GM23338 (cell line): ENCODE measurements around the gene IL22RA1. TPM values are rescaled to one million over a fixed set of nuclear protein-coding genes. Genes with fewer than 3 reads are reported as not detected.

ENCODE experiments used
- ATAC-seq: fragments of 200-7000 bp; cut with Tn5 transposase; 3 replicates; pipeline ENCODE4 v1.9.1; 2020
- DNase-seq: peaks from one replicate; pipeline ENCODE4 v3.0.0-alpha.2; 2015; ENCODE audit warnings: low spot score
- H2AFZ ChIP-seq: fragments of 200-600 bp; sonication (generic); 2 replicates; pipeline ENCODE4 v1.8.0; 2016; ENCODE audit warnings: antibody characterized with exemption, mild to moderate bottlenecking, moderate library complexity
- H3F3A ChIP-seq: fragments of 200-600 bp; sonication (generic); replicated peaks from 2 replicates; pipeline ENCODE4 v1.8.0; 2017; ENCODE audit warnings: antibody characterized with exemption, mixed run types, low read depth
- H3K27ac ChIP-seq: fragments of 200-600 bp; sonication (generic); 2 replicates; pipeline ENCODE4 v1.6.1; 2016; ENCODE audit warnings: low read depth
- H3K27me3 ChIP-seq: fragments of 200-600 bp; sonication (generic); 2 replicates; pipeline ENCODE4 v1.8.0; 2016; ENCODE audit warnings: mild to moderate bottlenecking, mixed run types, moderate library complexity; ENCODE audit not compliant: insufficient read depth
- H3K36me3 ChIP-seq: fragments of 200-600 bp; sonication (generic); 2 replicates; pipeline ENCODE4 v1.8.0; 2016; ENCODE audit warnings: mild to moderate bottlenecking; ENCODE audit not compliant: insufficient read depth
- H3K4me1 ChIP-seq: fragments of 200-600 bp; sonication (generic); 2 replicates; pipeline ENCODE4 v1.8.0; 2016; ENCODE audit warnings: mild to moderate bottlenecking, moderate library complexity; ENCODE audit not compliant: insufficient read depth
- H3K4me2 ChIP-seq: fragments of 200-600 bp; sonication (generic); 2 replicates; pipeline ENCODE4 v1.7.1; 2017; ENCODE audit warnings: mixed run types
- H3K4me3 ChIP-seq: fragments of 200-600 bp; sonication (generic); 2 replicates; pipeline ENCODE4 v1.6.1; 2016; ENCODE audit warnings: mixed run types
- H3K79me2 ChIP-seq: fragments of 200-600 bp; sonication (generic); replicated peaks from 2 replicates; pipeline ENCODE4 v1.8.0; 2017; ENCODE audit warnings: mild to moderate bottlenecking; ENCODE audit not compliant: insufficient read depth
- H3K9me2 ChIP-seq: fragments of 200-600 bp; sonication (generic); 2 replicates; pipeline ENCODE4 v1.8.0; 2017; ENCODE audit not compliant: insufficient read depth
- H4K20me1 ChIP-seq: fragments of 200-600 bp; sonication (generic); replicated peaks from 2 replicates; pipeline ENCODE4 v1.8.0; 2017; ENCODE audit warnings: mild to moderate bottlenecking; ENCODE audit not compliant: insufficient read depth
- H3K27ac Mint-ChIP-seq: 2 replicates; pipeline ENCODE4 v1.8.0; 2020; ENCODE audit warnings: inconsistent platforms, mild to moderate bottlenecking, moderate library complexity, mixed read lengths
- H3K27me3 Mint-ChIP-seq: 3 replicates; pipeline ENCODE4 v1.8.0; 2022; ENCODE audit warnings: low read depth, mild to moderate bottlenecking, moderate library complexity, mixed read lengths, inconsistent platforms; ENCODE audit not compliant: insufficient read depth, poor library complexity
- H3K36me3 Mint-ChIP-seq: 3 replicates; pipeline ENCODE4 v1.8.0; 2021; ENCODE audit warnings: low read depth, mild to moderate bottlenecking, inconsistent platforms, moderate library complexity, mixed read lengths
- H3K4me1 Mint-ChIP-seq: 3 replicates; pipeline ENCODE4 v1.8.0; 2020; ENCODE audit warnings: mild to moderate bottlenecking, inconsistent platforms, mixed read lengths
- H3K4me3 Mint-ChIP-seq: 3 replicates; pipeline ENCODE4 v1.8.0; 2021; ENCODE audit warnings: moderate library complexity, mild to moderate bottlenecking, inconsistent platforms, mixed read lengths
- H3K9me3 Mint-ChIP-seq: 3 replicates; pipeline ENCODE4 v1.8.0; 2020; ENCODE audit warnings: moderate library complexity, mild to moderate bottlenecking, inconsistent platforms, mixed read lengths
- CREB1 ChIP-seq: fragments of 250-450 bp; sonication (Bioruptor Pico); IDR thresholded peaks from 2 replicates; pipeline ENCODE4 v1.5.0; 2020; ENCODE audit warnings: low read depth, mild to moderate bottlenecking, moderate library complexity
- EZH2 ChIP-seq: fragments of 200-600 bp; sonication (generic); IDR thresholded peaks from one replicate; pipeline ENCODE4 v1.8.0; 2017; ENCODE audit warnings: antibody characterized with exemption, mild to moderate bottlenecking, low read depth; ENCODE audit not compliant: unreplicated experiment
- JUNB ChIP-seq: IDR thresholded peaks from one replicate; pipeline ENCODE4 v1.6.1; 2016; ENCODE audit warnings: antibody characterized with exemption; ENCODE audit not compliant: unreplicated experiment
- NANOG ChIP-seq: IDR thresholded peaks from 2 replicates; pipeline ENCODE4 v1.6.1; 2016; ENCODE audit warnings: antibody characterized with exemption, borderline replicate concordance
- POLR2AphosphoS5 ChIP-seq: IDR thresholded peaks from 2 replicates; pipeline ENCODE4 v1.6.1; 2016; ENCODE audit warnings: antibody characterized with exemption, low read depth
- STAT1 ChIP-seq: IDR thresholded peaks from one replicate; pipeline ENCODE4 v1.6.1; 2016; ENCODE audit warnings: antibody characterized with exemption; ENCODE audit not compliant: unreplicated experiment
- ZNF114 ChIP-seq: fragments of 250-450 bp; sonication (Bioruptor Pico); IDR thresholded peaks from 2 replicates; pipeline ENCODE4 v1.5.0; 2020; ENCODE audit warnings: mild to moderate bottlenecking, moderate library complexity
- ZNF331 ChIP-seq: fragments of 250-450 bp; sonication (Bioruptor Pico); IDR thresholded peaks from 2 replicates; pipeline ENCODE4 v1.5.0; 2020; ENCODE audit warnings: low read depth, mild to moderate bottlenecking, moderate library complexity
- polyA plus RNA-seq: library from polyadenylated mRNA; unstranded; fragments of >200 nt; fragmentation: Nextera tagmentation; extraction: Ambion mirVana; gene quantifications from 2 replicates; pipeline ENCODE4 v1.2.1, GENCODE V29; 2016
- total RNA-seq: library from RNA; depleted of rRNA; stranded (reverse); fragments of >200 nt; shearing (Covaris generic); gene quantifications from 2 replicates; pipeline ENCODE4 v1.2.3, GENCODE V29; 2014
- TF ChIP-seq, protein P1 (sequence below), 2 experiments: fragments of 200-600 bp in 1 of 2; sonication (generic) in 1 of 2; conservative IDR thresholded peaks; 2 replicates each; pipeline versions ENCODE4 v1.5.1 to v1.6.1; 2016 to 2017; ENCODE audit warnings: antibody characterized with exemption in 2 of 2, low read depth in 2 of 2, mild to moderate bottlenecking in 2 of 2, moderate library complexity in 1 of 2
- TF ChIP-seq, protein P2 (sequence below): fragments of 250-450 bp; sonication (Bioruptor Pico); IDR thresholded peaks from 2 replicates; pipeline ENCODE4 v1.5.0; 2020; ENCODE audit warnings: mild to moderate bottlenecking, moderate library complexity
- TF ChIP-seq, protein P3 (sequence below): IDR thresholded peaks from one replicate; pipeline ENCODE4 v1.6.1; 2018; ENCODE audit warnings: antibody characterized with exemption; ENCODE audit not compliant: unreplicated experiment

The IL22RA1 gene
- total and polyA plus RNA-seq, 2 experiments from 2014 or later: 0.11 to 0.28 TPM

DNA sequence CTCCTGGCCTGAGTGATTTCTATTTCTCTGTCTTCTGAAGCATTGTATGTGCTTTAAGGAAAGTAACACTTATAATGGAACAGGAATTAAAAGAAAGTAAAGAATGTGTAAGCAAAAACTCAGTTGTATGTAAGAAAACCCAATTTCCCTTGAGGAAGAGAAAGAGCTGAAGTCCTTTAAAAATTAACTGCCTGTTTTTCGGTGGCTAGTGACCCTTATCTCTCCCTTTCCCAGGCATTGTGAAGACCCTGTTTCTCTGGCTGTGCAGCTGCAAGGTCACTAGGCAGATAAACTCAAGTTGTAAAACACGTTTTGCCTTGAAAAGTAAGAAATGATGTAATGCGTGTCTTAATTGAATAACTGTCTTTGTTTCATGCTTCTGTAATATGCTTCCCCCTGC lies 39.5 kb downstream of the IL22RA1 start:
- H3K9me2 ChIP-seq: no peaks in the 10 kb centered on the region
- H3K9me3 Mint-ChIP-seq: no peaks in the 10 kb centered on the region
- ATAC-seq (no peak), DNase-seq (no peak)
- no peaks in the 10 kb centered on the region for H3K4me1 ChIP-seq
- no peak overlapping the region for H2AFZ ChIP-seq
- no peaks in the 10 kb centered on the region for H3K36me3 Mint-ChIP-seq
- H3K27me3 ChIP-seq: no peaks in the 10 kb centered on the region
- no peak overlapping the region for H3K4me2 ChIP-seq
- H3K4me3 Mint-ChIP-seq: no peak overlapping the region
- H3K27ac ChIP-seq: no peak overlapping the region
- no peak overlapping the region for H3K4me3 ChIP-seq
- H3F3A ChIP-seq: no peaks in the 10 kb centered on the region
- TF ChIP-seq ZNF331 (CRISPR knock-in tag): no peak
- TF ChIP-seq, protein P1, sequence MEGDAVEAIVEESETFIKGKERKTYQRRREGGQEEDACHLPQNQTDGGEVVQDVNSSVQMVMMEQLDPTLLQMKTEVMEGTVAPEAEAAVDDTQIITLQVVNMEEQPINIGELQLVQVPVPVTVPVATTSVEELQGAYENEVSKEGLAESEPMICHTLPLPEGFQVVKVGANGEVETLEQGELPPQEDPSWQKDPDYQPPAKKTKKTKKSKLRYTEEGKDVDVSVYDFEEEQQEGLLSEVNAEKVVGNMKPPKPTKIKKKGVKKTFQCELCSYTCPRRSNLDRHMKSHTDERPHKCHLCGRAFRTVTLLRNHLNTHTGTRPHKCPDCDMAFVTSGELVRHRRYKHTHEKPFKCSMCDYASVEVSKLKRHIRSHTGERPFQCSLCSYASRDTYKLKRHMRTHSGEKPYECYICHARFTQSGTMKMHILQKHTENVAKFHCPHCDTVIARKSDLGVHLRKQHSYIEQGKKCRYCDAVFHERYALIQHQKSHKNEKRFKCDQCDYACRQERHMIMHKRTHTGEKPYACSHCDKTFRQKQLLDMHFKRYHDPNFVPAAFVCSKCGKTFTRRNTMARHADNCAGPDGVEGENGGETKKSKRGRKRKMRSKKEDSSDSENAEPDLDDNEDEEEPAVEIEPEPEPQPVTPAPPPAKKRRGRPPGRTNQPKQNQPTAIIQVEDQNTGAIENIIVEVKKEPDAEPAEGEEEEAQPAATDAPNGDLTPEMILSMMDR (conservative IDR thresholded peaks at IDR 0.05; ENCODE audit: low read depth in 2 of 2): no peak
- TF ChIP-seq, protein P2, sequence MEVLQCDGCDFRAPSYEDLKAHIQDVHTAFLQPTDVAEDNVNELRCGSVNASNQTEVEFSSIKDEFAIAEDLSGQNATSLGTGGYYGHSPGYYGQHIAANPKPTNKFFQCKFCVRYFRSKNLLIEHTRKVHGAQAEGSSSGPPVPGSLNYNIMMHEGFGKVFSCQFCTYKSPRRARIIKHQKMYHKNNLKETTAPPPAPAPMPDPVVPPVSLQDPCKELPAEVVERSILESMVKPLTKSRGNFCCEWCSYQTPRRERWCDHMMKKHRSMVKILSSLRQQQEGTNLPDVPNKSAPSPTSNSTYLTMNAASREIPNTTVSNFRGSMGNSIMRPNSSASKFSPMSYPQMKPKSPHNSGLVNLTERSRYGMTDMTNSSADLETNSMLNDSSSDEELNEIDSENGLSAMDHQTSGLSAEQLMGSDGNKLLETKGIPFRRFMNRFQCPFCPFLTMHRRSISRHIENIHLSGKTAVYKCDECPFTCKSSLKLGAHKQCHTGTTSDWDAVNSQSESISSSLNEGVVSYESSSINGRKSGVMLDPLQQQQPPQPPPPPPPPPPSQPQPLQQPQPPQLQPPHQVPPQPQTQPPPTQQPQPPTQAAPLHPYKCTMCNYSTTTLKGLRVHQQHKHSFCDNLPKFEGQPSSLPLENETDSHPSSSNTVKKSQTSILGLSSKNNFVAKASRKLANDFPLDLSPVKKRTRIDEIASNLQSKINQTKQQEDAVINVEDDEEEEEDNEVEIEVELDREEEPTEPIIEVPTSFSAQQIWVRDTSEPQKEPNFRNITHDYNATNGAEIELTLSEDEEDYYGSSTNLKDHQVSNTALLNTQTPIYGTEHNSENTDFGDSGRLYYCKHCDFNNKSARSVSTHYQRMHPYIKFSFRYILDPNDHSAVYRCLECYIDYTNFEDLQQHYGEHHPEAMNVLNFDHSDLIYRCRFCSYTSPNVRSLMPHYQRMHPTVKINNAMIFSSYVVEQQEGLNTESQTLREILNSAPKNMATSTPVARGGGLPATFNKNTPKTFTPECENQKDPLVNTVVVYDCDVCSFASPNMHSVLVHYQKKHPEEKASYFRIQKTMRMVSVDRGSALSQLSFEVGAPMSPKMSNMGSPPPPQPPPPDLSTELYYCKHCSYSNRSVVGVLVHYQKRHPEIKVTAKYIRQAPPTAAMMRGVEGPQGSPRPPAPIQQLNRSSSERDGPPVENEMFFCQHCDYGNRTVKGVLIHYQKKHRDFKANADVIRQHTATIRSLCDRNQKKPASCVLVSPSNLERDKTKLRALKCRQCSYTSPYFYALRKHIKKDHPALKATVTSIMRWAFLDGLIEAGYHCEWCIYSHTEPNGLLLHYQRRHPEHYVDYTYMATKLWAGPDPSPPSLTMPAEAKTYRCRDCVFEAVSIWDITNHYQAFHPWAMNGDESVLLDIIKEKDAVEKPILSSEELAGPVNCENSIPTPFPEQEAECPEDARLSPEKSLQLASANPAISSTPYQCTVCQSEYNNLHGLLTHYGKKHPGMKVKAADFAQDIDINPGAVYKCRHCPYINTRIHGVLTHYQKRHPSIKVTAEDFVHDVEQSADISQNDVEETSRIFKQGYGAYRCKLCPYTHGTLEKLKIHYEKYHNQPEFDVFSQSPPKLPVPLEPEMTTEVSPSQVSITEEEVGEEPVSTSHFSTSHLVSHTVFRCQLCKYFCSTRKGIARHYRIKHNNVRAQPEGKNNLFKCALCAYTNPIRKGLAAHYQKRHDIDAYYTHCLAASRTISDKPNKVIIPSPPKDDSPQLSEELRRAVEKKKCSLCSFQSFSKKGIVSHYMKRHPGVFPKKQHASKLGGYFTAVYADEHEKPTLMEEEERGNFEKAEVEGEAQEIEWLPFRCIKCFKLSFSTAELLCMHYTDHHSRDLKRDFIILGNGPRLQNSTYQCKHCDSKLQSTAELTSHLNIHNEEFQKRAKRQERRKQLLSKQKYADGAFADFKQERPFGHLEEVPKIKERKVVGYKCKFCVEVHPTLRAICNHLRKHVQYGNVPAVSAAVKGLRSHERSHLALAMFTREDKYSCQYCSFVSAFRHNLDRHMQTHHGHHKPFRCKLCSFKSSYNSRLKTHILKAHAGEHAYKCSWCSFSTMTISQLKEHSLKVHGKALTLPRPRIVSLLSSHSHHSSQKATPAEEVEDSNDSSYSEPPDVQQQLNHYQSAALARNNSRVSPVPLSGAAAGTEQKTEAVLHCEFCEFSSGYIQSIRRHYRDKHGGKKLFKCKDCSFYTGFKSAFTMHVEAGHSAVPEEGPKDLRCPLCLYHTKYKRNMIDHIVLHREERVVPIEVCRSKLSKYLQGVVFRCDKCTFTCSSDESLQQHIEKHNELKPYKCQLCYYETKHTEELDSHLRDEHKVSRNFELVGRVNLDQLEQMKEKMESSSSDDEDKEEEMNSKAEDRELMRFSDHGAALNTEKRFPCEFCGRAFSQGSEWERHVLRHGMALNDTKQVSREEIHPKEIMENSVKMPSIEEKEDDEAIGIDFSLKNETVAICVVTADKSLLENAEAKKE (CRISPR knock-in tag): no peak
- TF ChIP-seq CREB1: no peak
- TF ChIP-seq, protein P3, sequence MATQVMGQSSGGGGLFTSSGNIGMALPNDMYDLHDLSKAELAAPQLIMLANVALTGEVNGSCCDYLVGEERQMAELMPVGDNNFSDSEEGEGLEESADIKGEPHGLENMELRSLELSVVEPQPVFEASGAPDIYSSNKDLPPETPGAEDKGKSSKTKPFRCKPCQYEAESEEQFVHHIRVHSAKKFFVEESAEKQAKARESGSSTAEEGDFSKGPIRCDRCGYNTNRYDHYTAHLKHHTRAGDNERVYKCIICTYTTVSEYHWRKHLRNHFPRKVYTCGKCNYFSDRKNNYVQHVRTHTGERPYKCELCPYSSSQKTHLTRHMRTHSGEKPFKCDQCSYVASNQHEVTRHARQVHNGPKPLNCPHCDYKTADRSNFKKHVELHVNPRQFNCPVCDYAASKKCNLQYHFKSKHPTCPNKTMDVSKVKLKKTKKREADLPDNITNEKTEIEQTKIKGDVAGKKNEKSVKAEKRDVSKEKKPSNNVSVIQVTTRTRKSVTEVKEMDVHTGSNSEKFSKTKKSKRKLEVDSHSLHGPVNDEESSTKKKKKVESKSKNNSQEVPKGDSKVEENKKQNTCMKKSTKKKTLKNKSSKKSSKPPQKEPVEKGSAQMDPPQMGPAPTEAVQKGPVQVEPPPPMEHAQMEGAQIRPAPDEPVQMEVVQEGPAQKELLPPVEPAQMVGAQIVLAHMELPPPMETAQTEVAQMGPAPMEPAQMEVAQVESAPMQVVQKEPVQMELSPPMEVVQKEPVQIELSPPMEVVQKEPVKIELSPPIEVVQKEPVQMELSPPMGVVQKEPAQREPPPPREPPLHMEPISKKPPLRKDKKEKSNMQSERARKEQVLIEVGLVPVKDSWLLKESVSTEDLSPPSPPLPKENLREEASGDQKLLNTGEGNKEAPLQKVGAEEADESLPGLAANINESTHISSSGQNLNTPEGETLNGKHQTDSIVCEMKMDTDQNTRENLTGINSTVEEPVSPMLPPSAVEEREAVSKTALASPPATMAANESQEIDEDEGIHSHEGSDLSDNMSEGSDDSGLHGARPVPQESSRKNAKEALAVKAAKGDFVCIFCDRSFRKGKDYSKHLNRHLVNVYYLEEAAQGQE: no peak
- TF ChIP-seq STAT1: no peak
- no peak for TF ChIP-seq ZNF114 (CRISPR knock-in tag)
- no peak for TF ChIP-seq POLR2AphosphoS5
- TF ChIP-seq EZH2: no peak
- no peak for TF ChIP-seq NANOG
- TF ChIP-seq JUNB: no peak
- H4K20me1 ChIP-seq: no peaks in the 10 kb centered on the region
- 0 out of 2 replicates have a peak overlapping the region, but pooled peaks have one; percentile 69 for H3K27ac Mint-ChIP-seq
- H3K4me1 Mint-ChIP-seq: peaks cover 14% of the 10 kb centered on the region
- H3K79me2 ChIP-seq: no peaks in the 10 kb centered on the region
- H3K27me3 Mint-ChIP-seq: peaks cover 5% of the 10 kb centered on the region
- no peaks in the 10 kb centered on the region for H3K36me3 ChIP-seq
